B cell (primary cell): ENCODE measurements around the gene TEX52. TPM values are rescaled to one million over a fixed set of nuclear protein-coding genes. Genes with fewer than 3 reads are reported as not detected.

ENCODE experiments used
- ATAC-seq: fragments of 200-7000 bp; cut with Tn5 transposase; one replicate; pipeline ENCODE4 v1.10.0; 2021; ENCODE audit warnings: low read depth, mild to moderate bottlenecking, moderate number of reproducible peaks, moderate library complexity
- CTCF ChIA-PET: fragments of 350-600 bp; sonication (Branson Sonifier 250); formaldehyde crosslinking; loops from one replicate; lab custom pipeline; 2021; ENCODE audit warnings: antibody characterized with exemption, inconsistent platforms; lab: Charles Lee
- POLR2A ChIA-PET: fragments of 350-600 bp; sonication (Branson Sonifier 250); formaldehyde crosslinking; loops from one replicate; lab custom pipeline; 2021; ENCODE audit warnings: antibody characterized with exemption; lab: Charles Lee
- DNase-seq: peaks from one replicate; pipeline ENCODE4 v3.0.0; 2013
- H2AFZ ChIP-seq: 2 replicates; pipeline ENCODE4 v1.6.1; 2012; ENCODE audit warnings: mild to moderate bottlenecking, low read depth, low read length; ENCODE audit not compliant: insufficient read depth, poor library complexity, severe bottlenecking
- H3K27ac ChIP-seq, 2 donors: 1 replicate in 1 of 2; 2 replicates in 1 of 2; pipeline ENCODE4 v1.5.1; 2012 to 2013; ENCODE audit warnings: low read length in 2 of 2, mild to moderate bottlenecking in 2 of 2, moderate library complexity in 1 of 2
- H3K27me3 ChIP-seq, 4 experiments: fragments of 200-600 bp in 1 of 4; sonication (generic) in 1 of 4; replicated peaks in 1 of 4; 1 replicate in 2 of 4; 2 replicates in 2 of 4; pipeline versions ENCODE4 v1.6.1 to v1.7.0; 2013 to 2016; ENCODE audit warnings: low read length in 3 of 4, mild to moderate bottlenecking in 2 of 4, mixed read lengths in 1 of 4, moderate library complexity in 1 of 4; ENCODE audit not compliant: insufficient read depth in 4 of 4, control insufficient read depth in 3 of 4; ENCODE audit errors: control extremely low read depth in 1 of 4
- H3K36me3 ChIP-seq, 2 experiments: replicated peaks in 1 of 2; 1 replicate in 1 of 2; 2 replicates in 1 of 2; pipeline versions ENCODE4 v1.6.1 to v1.7.1; 2013; ENCODE audit warnings: low read length in 1 of 2; ENCODE audit not compliant: insufficient read depth in 2 of 2, control insufficient read depth in 1 of 2; ENCODE audit errors: control extremely low read depth in 1 of 2, extremely low read depth in 1 of 2
- H3K4me1 ChIP-seq, 2 donors: fragments of 200-600 bp in 1 of 2; sonication (generic) in 1 of 2; 1 replicate in 1 of 2; 2 replicates in 1 of 2; pipeline versions ENCODE4 v1.5.1 to v1.6.1; 2013 to 2017; ENCODE audit warnings: low read length in 2 of 2; ENCODE audit not compliant: control insufficient read depth in 2 of 2, insufficient read depth in 2 of 2
- H3K4me2 ChIP-seq: replicated peaks from 2 replicates; pipeline ENCODE3; 2012; ENCODE audit warnings: mild to moderate bottlenecking, low read depth, low read length; ENCODE audit not compliant: poor library complexity, severe bottlenecking
- H3K4me3 ChIP-seq, 5 experiments: fragments of 200-600 bp in 1 of 5; sonication (generic) in 1 of 5; 1 replicate in 3 of 5; 2 replicates in 2 of 5; pipeline versions ENCODE4 v1.5.1 to v1.7.0; 2011 to 2016; ENCODE audit warnings: low read length in 4 of 5, mild to moderate bottlenecking in 4 of 5, low read depth in 2 of 5, control low read depth in 1 of 5, moderate library complexity in 1 of 5; ENCODE audit not compliant: insufficient read depth in 1 of 5; ENCODE audit errors: control extremely low read depth in 1 of 5, extremely low read depth in 1 of 5
- H3K79me2 ChIP-seq: fragments of 200-600 bp; sonication (generic); one replicate; pipeline ENCODE4 v1.6.0; 2016; ENCODE audit warnings: low read length; ENCODE audit not compliant: control insufficient read depth, insufficient read depth
- H3K9ac ChIP-seq: fragments of 200-600 bp; sonication (generic); 2 replicates; pipeline ENCODE4 v1.6.1; 2017; ENCODE audit warnings: mild to moderate bottlenecking, low read length, moderate library complexity
- H3K9me3 ChIP-seq, 3 donors: one replicate each; pipeline versions ENCODE4 v1.6.1 to v1.7.1; 2013; ENCODE audit warnings: low read length in 2 of 3; ENCODE audit not compliant: control insufficient read depth in 2 of 3, insufficient read depth in 1 of 3; ENCODE audit errors: control extremely low read depth in 1 of 3
- H4K20me1 ChIP-seq: 2 replicates; pipeline ENCODE4 v1.6.0; 2012; ENCODE audit warnings: mild to moderate bottlenecking, low read length; ENCODE audit not compliant: insufficient read depth, control insufficient read depth, poor library complexity, severe bottlenecking
- H3K27ac Mint-ChIP-seq: one replicate; pipeline ENCODE4 v1.8.0; 2021; ENCODE audit warnings: mixed read lengths
- H3K27me3 Mint-ChIP-seq: one replicate; pipeline ENCODE4 v1.8.0; 2021; ENCODE audit warnings: mixed read lengths
- H3K4me1 Mint-ChIP-seq: one replicate; pipeline ENCODE4 v1.8.0; 2021; ENCODE audit warnings: mixed read lengths
- H3K4me3 Mint-ChIP-seq: one replicate; pipeline ENCODE4 v1.8.0; 2021; ENCODE audit warnings: mixed read lengths
- H3K9me3 Mint-ChIP-seq: one replicate; pipeline ENCODE4 v1.8.0; 2022; ENCODE audit warnings: mixed read lengths; ENCODE audit not compliant: insufficient read depth
- EZH2 ChIP-seq: IDR thresholded peaks from 2 replicates; pipeline ENCODE4 v1.6.1; 2012; ENCODE audit warnings: borderline replicate concordance, low read depth, mild to moderate bottlenecking, moderate library complexity, low read length; ENCODE audit not compliant: insufficient read depth, poor library complexity, severe bottlenecking
- WGBS: methylation state at CpG from one replicate; pipeline ENCODE4 v1.1.5; 2013; ENCODE audit warnings: missing lambda C conversion rate; ENCODE audit not compliant: insufficient coverage; 5-methylcytosine and 5-hydroxymethylcytosine counted together
- intact Hi-C: fragments of 100-400 bp; cut with micrococcal nuclease; formaldehyde crosslinking; loops from one replicate; pipeline ENCODE4 v1.10.0; 2022
- polyA plus RNA-seq: library from polyadenylated mRNA; depleted of rRNA; stranded (reverse); fragments of >200 nt; gene quantifications from 2 replicates; pipeline ENCODE4 v1.2.3, GENCODE V29; 2012
- total RNA-seq, 2 donors: library from RNA; stranded (reverse); fragments of 120-200 nt in 1 of 2; gene quantifications; 1 replicate in 1 of 2; 2 replicates in 1 of 2; pipeline versions ENCODE4 v1.2.3 to v1.2.4, GENCODE V29; 2013 to 2022
- TF ChIP-seq, protein P1 (sequence below): fragments of 200-600 bp; IDR thresholded peaks from one replicate; pipeline ENCODE4 v1.8.0; 2022; ENCODE audit warnings: antibody characterized with exemption, mild to moderate bottlenecking

The TEX52 gene
- total and polyA plus RNA-seq, 2 donors (not counting 1 experiment from before 2014, with no cell fraction given) = not detected

DNA sequence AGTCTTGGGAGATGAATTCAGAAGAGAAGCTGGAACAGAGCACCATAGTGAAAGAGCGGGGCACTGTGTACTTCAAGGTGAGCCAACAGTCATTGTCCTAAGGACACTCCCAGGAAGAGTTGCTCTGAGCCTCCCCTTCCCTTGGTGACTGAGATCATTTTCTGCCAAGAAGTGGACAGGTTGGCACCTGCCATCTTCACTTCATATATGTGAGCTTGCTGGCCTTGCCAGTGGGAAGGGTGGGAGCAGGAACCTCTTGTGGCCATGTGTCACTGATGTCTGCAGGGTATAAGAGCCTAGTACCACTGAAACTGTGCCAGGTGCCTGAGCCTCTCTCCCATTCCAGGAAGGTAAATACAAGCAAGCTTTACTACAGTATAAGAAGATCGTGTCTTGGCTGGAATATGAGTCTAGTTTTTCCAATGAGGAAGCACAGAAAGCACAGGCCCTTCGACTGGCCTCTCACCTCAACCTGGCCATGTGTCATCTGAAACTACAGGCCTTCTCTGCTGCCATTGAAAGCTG lies 56.7 kb downstream of the TEX52 start:
- no peaks in the 10 kb centered on the region for H3K27me3 Mint-ChIP-seq
- peaks cover 2 to 73% of the 10 kb centered on the region in 2 experiments for H3K36me3 ChIP-seq
- H3K4me2 ChIP-seq = no peak overlapping the region
- H4K20me1 ChIP-seq = peaks cover 21% of the 10 kb centered on the region
- no peaks in the 10 kb centered on the region for H3K9me3 ChIP-seq
- no peak overlapping the region for H3K4me3 ChIP-seq
- intact Hi-C loops = no loop called here
- H3K27me3 ChIP-seq = no peaks in the 10 kb centered on the region
- H3K4me1 ChIP-seq = peaks cover 12 to 16% of the 10 kb centered on the region in 2 donors
- ATAC-seq = no peak
- H3K79me2 ChIP-seq = peaks cover 28% of the 10 kb centered on the region
- no peak overlapping the region for H2AFZ ChIP-seq
- no peak overlapping the region for H3K27ac ChIP-seq
- DNase-seq = no peak
- CTCF ChIA-PET = no interaction called here
- no peak overlapping the region for H3K9ac ChIP-seq
- WGBS = 95% methylated on average over 2 of the region's 3 CpGs
- H3K27ac Mint-ChIP-seq = no peak overlapping the region
- no peaks in the 10 kb centered on the region for H3K9me3 Mint-ChIP-seq
- no peak for TF ChIP-seq EZH2
- TF ChIP-seq, protein P1, sequence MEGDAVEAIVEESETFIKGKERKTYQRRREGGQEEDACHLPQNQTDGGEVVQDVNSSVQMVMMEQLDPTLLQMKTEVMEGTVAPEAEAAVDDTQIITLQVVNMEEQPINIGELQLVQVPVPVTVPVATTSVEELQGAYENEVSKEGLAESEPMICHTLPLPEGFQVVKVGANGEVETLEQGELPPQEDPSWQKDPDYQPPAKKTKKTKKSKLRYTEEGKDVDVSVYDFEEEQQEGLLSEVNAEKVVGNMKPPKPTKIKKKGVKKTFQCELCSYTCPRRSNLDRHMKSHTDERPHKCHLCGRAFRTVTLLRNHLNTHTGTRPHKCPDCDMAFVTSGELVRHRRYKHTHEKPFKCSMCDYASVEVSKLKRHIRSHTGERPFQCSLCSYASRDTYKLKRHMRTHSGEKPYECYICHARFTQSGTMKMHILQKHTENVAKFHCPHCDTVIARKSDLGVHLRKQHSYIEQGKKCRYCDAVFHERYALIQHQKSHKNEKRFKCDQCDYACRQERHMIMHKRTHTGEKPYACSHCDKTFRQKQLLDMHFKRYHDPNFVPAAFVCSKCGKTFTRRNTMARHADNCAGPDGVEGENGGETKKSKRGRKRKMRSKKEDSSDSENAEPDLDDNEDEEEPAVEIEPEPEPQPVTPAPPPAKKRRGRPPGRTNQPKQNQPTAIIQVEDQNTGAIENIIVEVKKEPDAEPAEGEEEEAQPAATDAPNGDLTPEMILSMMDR = no peak
- H3K4me1 Mint-ChIP-seq = peaks cover 17% of the 10 kb centered on the region
- POLR2A ChIA-PET = no interaction called here
- no peak overlapping the region for H3K4me3 Mint-ChIP-seq

Other genes with a start within 250 kb of the TEX52 start
- gene FKBP4, start 62.1 kb downstream of the TEX52 start, total RNA-seq = 56.7 and 57.5 TPM in 2 replicates
- gene FKBP4, start 62.1 kb downstream of the TEX52 start, polyA plus RNA-seq = 19.3 and 28.1 TPM in 2 replicates
- 137 and 145 TPM in 2 replicates for gene ITFG2, start 44.4 kb downstream of the TEX52 start, total RNA-seq
- gene ITFG2, start 44.4 kb downstream of the TEX52 start, polyA plus RNA-seq = 73.0 and 88.2 TPM in 2 replicates
- gene NRIP2, start 22.0 kb downstream of the TEX52 start, total RNA-seq = not detected in 2 replicates
- gene NRIP2, start 22.0 kb downstream of the TEX52 start, polyA plus RNA-seq = not detected in 2 replicates
- gene FOXM1, start 20.1 kb upstream of the TEX52 start, total RNA-seq = 0.51 and 0.84 TPM in 2 replicates
- 0.67 and 0.74 TPM in 2 replicates for gene FOXM1, start 20.1 kb upstream of the TEX52 start, polyA plus RNA-seq
- 13.5 and 15.0 TPM in 2 replicates for gene RHNO1, start 20.2 kb upstream of the TEX52 start, total RNA-seq
- gene RHNO1, start 20.2 kb upstream of the TEX52 start, polyA plus RNA-seq = 12.8 and 13.3 TPM in 2 replicates
- 8.1 and 8.3 TPM in 2 replicates for gene TULP3, start 33.9 kb upstream of the TEX52 start, total RNA-seq
- 9.2 and 12.3 TPM in 2 replicates for gene TULP3, start 33.9 kb upstream of the TEX52 start, polyA plus RNA-seq
- not detected in 2 replicates for gene TEAD4, start 102.4 kb upstream of the TEX52 start, total RNA-seq
- not detected in 2 replicates for gene TEAD4, start 102.4 kb upstream of the TEX52 start, polyA plus RNA-seq
- gene TSPAN9, start 220.3 kb upstream of the TEX52 start, total RNA-seq = 0.37 and 0.49 TPM in 2 replicates
- gene TSPAN9, start 220.3 kb upstream of the TEX52 start, polyA plus RNA-seq = 0.15 and 0.56 TPM in 2 replicates